ENCODE data around the gene FNIP2. TPM values are rescaled to one million over a fixed set of nuclear protein-coding genes. Genes with fewer than 3 reads are reported as not detected.
A peak's percentile ranks its signal among the peaks of the same experiment; 100 is the strongest.

Gene FNIP2
- total RNA-seq, 4 donors from 2014 or later: 48.9 to 75.8 (median 63.2) TPM

GRCh38 chr4:158782551-158783360 is 13.9 kb downstream of the FNIP2 start:
- Histone ChIP-seq H3K27me3 (no peaks in the 10 kb centered on the region), H3K9me3 (no peaks in the 10 kb centered on the region), H3K36me3 (no peaks in the 10 kb centered on the region), H3K27ac (peak overlapping the region in 2 of 3 donors; percentile 41 to 57), H3K4me1 (peaks cover 37 to 42% of the 10 kb centered on the region in 2 donors), H3K4me3 (replicated peaks in 1 of 3) (no peak overlapping the region)
- 43 to 44% methylated on average over 4 of the region's 4 CpGs for WGBS, 2 donors
- no peak for DNase-seq
- no peak for TF ChIP-seq POLR2A (IDR thresholded peaks at IDR 0.05)
- TF ChIP-seq CTCF (IDR thresholded peaks at IDR 0.05): no peak
- intact Hi-C loops (cut with DNase I): no loop called here

- no peak for TF ChIP-seq CTCF (IDR thresholded peaks at IDR 0.05)
- no peak for TF ChIP-seq POLR2A (IDR thresholded peaks at IDR 0.05)
- no peaks in the 10 kb centered on the region for H3K9me3 ChIP-seq
- H3K27ac ChIP-seq: peak overlapping the region in 1 of 3 donors; percentile 57
- 75 to 76% methylated on average over 2 of the region's 2 CpGs for WGBS, 2 donors
- no peak overlapping the region for H3K4me3 ChIP-seq (replicated peaks in 1 of 3)
- no peak for DNase-seq
- peaks cover 37 to 45% of the 10 kb centered on the region in 2 donors for H3K4me1 ChIP-seq
- H3K27me3 ChIP-seq: no peaks in the 10 kb centered on the region
- intact Hi-C loops (cut with DNase I): no loop called here
- no peaks in the 10 kb centered on the region for H3K36me3 ChIP-seq
These were observed 15.0 kb downstream of the FNIP2 start for GRCh38 chr4:158783785-158784184.

GRCh38 chr4:158785718-158786117 is 16.9 kb downstream of the FNIP2 start:
- DNase-seq: no peak
- no peak overlapping the region for H3K4me3 ChIP-seq (replicated peaks in 1 of 3)
- peaks cover 37 to 49% of the 10 kb centered on the region in 2 donors for H3K4me1 ChIP-seq
- no peaks in the 10 kb centered on the region for H3K9me3 ChIP-seq
- H3K27ac ChIP-seq: peak overlapping the region; percentile 57 to 77 (median 63)
- intact Hi-C loops (cut with DNase I): no loop called here
- H3K27me3 ChIP-seq: no peaks in the 10 kb centered on the region
- no peaks in the 10 kb centered on the region for H3K36me3 ChIP-seq
- 59 to 70% methylated on average over 1 of the region's 1 CpG for WGBS, 2 donors
- no peak for TF ChIP-seq POLR2A (IDR thresholded peaks at IDR 0.05)
- no peak for TF ChIP-seq CTCF (IDR thresholded peaks at IDR 0.05)

- peak overlapping the region; percentile 57 to 77 (median 63) for H3K27ac ChIP-seq
- H3K36me3 ChIP-seq: no peaks in the 10 kb centered on the region
- DNase-seq: no peak
- TF ChIP-seq POLR2A (IDR thresholded peaks at IDR 0.05): no peak
- TF ChIP-seq CTCF (IDR thresholded peaks at IDR 0.05): no peak
- H3K4me3 ChIP-seq (replicated peaks in 1 of 3): no peak overlapping the region
- WGBS, 2 donors: 5 to 6% methylated on average over 4 of the region's 4 CpGs
- intact Hi-C loops (cut with DNase I): no loop called here
- H3K4me1 ChIP-seq: peaks cover 37 to 49% of the 10 kb centered on the region in 2 donors
- no peaks in the 10 kb centered on the region for H3K9me3 ChIP-seq
- H3K27me3 ChIP-seq: no peaks in the 10 kb centered on the region
These were observed 17.3 kb downstream of the FNIP2 start for GRCh38 chr4:158786121-158786601.

- peaks cover 36 to 48% of the 10 kb centered on the region in 2 donors for H3K4me1 ChIP-seq
These were observed 18.1 kb downstream of the FNIP2 start for GRCh38 chr4:158786955-158787354.

More at GRCh38 chr4:158786955-158787354, 18.1 kb downstream of the FNIP2 start:
- no peaks in the 10 kb centered on the region for H3K36me3 ChIP-seq
- H3K4me3 ChIP-seq (replicated peaks in 1 of 3): no peak overlapping the region
- no peaks in the 10 kb centered on the region for H3K27me3 ChIP-seq
- no peak for DNase-seq
- TF ChIP-seq POLR2A (IDR thresholded peaks at IDR 0.05): no peak
- no peak for TF ChIP-seq CTCF (IDR thresholded peaks at IDR 0.05)
- peak overlapping the region; percentile 12 to 77 (median 63) for H3K27ac ChIP-seq
- intact Hi-C loops (cut with DNase I): no loop called here
- no peaks in the 10 kb centered on the region for H3K9me3 ChIP-seq
